ENCODE measurements around the gene CHST1.

- TF ChIP-seq, protein P1, sequence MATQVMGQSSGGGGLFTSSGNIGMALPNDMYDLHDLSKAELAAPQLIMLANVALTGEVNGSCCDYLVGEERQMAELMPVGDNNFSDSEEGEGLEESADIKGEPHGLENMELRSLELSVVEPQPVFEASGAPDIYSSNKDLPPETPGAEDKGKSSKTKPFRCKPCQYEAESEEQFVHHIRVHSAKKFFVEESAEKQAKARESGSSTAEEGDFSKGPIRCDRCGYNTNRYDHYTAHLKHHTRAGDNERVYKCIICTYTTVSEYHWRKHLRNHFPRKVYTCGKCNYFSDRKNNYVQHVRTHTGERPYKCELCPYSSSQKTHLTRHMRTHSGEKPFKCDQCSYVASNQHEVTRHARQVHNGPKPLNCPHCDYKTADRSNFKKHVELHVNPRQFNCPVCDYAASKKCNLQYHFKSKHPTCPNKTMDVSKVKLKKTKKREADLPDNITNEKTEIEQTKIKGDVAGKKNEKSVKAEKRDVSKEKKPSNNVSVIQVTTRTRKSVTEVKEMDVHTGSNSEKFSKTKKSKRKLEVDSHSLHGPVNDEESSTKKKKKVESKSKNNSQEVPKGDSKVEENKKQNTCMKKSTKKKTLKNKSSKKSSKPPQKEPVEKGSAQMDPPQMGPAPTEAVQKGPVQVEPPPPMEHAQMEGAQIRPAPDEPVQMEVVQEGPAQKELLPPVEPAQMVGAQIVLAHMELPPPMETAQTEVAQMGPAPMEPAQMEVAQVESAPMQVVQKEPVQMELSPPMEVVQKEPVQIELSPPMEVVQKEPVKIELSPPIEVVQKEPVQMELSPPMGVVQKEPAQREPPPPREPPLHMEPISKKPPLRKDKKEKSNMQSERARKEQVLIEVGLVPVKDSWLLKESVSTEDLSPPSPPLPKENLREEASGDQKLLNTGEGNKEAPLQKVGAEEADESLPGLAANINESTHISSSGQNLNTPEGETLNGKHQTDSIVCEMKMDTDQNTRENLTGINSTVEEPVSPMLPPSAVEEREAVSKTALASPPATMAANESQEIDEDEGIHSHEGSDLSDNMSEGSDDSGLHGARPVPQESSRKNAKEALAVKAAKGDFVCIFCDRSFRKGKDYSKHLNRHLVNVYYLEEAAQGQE (IDR thresholded peaks at IDR 0.05; ENCODE audit: insufficient read depth in 1 of 2, low read depth in 2 of 2, low read length in 2 of 2), result no peak
- no peak for TF ChIP-seq POLR2AphosphoS5 (IDR thresholded peaks at IDR 0.05; ENCODE audit: low read depth, low read length)
These were observed 3.7 kb upstream of the CHST1 start for GRCh38 chr11:45669146-45669545.

Measured in PFSK-1 (cell line).